Astrocyte of the cerebellum (primary cell): ENCODE measurements around the gene SMOC1.

ENCODE experiments used
- DNase-seq: peaks from one replicate; pipeline ENCODE4 v3.0.0-alpha.2; 2011; ENCODE audit warnings: low read depth
- H3K4me3 ChIP-seq: 2 replicates; pipeline ENCODE4 v1.5.1; 2011; ENCODE audit warnings: mild to moderate bottlenecking, low read depth, low read length, moderate library complexity
- in situ Hi-C: cut with HindIII; loops from 2 replicates; pipeline ENCODE4 v1.10.0; 2017; ENCODE audit warnings: low sequenced_read_pairs
- TF ChIP-seq, protein P1 (sequence below): IDR thresholded peaks from 2 replicates; pipeline ENCODE4 v1.5.1; 2012; ENCODE audit warnings: low read length, low read depth, moderate library complexity, mild to moderate bottlenecking; ENCODE audit errors: missing control alignments

Gene SMOC1

DNA sequence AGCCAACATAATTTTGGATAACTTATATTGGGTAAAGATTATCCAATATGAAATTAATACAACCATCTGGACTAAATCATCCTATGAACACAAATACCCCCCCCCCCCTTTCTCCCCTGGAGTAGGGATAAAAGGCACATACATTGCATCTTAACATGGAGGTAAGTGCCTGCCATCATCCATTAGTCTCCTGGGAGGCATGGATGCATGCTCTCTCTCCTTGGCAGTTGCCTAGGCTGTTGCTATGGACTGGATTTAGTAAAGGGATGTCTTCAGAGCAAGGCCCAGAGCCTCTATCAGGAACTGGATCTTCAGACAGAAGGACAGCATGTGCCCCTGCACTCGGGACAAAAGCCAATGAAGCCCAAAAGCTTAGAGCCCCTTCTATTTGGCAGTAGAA, 40.6 kb downstream of the SMOC1 start:
- in situ Hi-C loops: no loop called here
- TF ChIP-seq, protein P1, sequence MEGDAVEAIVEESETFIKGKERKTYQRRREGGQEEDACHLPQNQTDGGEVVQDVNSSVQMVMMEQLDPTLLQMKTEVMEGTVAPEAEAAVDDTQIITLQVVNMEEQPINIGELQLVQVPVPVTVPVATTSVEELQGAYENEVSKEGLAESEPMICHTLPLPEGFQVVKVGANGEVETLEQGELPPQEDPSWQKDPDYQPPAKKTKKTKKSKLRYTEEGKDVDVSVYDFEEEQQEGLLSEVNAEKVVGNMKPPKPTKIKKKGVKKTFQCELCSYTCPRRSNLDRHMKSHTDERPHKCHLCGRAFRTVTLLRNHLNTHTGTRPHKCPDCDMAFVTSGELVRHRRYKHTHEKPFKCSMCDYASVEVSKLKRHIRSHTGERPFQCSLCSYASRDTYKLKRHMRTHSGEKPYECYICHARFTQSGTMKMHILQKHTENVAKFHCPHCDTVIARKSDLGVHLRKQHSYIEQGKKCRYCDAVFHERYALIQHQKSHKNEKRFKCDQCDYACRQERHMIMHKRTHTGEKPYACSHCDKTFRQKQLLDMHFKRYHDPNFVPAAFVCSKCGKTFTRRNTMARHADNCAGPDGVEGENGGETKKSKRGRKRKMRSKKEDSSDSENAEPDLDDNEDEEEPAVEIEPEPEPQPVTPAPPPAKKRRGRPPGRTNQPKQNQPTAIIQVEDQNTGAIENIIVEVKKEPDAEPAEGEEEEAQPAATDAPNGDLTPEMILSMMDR: no peak
- no peak for DNase-seq
- H3K4me3 ChIP-seq: no peak overlapping the region

DNA sequence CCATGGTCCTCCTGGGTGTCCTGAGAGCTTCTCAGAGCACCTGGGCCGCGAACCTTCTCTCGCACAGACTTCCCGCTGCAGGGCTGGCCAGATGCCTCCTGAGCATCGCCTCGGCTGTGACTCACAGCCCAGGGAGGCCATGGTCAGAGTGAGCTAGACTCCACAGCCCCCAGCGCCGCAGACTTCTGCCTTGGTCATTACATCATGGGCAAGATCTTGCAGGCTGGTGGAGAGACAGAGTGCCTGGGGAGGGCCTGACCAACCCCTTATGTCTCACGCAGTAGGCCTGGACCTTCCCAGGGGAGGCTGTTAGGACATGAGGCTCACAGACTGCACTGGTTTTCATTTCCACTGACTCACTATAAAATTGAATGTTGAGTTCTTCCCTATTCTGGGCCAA, 41.8 kb downstream of the SMOC1 start:
- H3K4me3 ChIP-seq: no peak overlapping the region
- TF ChIP-seq, protein P1: no peak
- peak; percentile 78 for DNase-seq
- in situ Hi-C loops: no loop called here

DNA sequence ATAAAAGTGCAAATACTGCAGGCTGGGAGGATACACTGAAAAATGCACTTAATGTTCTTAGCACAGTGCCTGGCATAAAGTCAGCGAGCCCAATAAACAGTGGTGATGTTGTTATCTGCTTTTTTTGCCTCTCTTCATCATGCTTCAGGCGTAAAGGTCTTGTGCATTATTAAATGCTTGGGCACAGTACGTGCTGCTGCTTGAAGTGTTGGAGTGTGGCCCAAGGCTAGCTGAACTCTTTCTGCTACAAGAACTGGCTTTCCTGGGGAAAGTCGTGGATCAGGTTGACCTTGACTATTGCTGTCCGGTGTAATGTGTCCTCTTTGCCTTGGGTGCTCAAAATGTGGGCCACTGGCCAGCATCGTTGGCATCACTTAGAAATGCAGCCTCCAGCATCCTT, 43.0 kb downstream of the SMOC1 start:
- TF ChIP-seq, protein P1: no peak
- H3K4me3 ChIP-seq: no peak overlapping the region
- no peak for DNase-seq
- in situ Hi-C loops: no loop called here

DNA sequence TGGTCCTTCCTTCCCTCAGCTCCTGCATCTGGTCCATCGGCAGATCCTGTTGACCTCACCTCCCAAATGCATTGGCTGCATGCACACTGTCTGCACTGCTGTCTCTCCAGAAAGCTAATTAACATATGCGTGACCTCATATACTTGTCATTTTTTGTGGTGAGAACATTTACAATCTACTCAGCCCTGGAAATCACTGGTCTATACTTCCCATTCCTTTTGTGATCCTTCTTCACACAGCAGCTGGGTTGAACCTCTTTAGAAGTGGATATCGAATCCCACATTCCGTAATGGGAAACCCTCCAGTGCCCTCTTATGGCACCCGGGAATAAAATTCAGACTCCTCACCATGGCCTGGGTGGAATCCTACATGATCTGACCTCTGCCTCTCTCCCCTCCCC, 45.0 kb downstream of the SMOC1 start:
- in situ Hi-C loops: no loop called here
- peak; percentile 65 for DNase-seq
- TF ChIP-seq, protein P1: no peak
- H3K4me3 ChIP-seq: no peak overlapping the region

DNA sequence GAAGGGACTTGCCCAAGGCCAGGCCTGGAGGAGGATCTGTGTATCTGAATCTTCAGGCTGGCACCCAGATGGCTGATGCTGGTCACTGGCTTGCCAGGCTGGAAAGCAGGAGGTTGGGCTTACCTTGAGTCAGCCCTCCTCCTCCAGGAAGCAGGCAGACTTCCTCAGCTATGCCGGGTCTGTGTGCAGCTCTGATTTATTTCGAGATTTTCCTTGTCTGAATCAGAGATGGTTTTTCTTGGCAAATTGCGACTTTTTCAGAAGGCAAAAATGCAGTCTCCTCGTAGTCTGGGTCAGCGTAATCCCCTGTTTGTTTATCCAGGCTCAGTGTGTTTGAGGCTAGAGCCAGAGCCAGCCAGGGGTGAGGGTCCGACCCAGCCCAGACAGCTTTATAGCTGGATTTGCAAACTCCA, 48.9 kb downstream of the SMOC1 start:
- no peak overlapping the region for H3K4me3 ChIP-seq
- TF ChIP-seq, protein P1: no peak
- in situ Hi-C loops: no loop called here
- peak; percentile 51 for DNase-seq

DNA sequence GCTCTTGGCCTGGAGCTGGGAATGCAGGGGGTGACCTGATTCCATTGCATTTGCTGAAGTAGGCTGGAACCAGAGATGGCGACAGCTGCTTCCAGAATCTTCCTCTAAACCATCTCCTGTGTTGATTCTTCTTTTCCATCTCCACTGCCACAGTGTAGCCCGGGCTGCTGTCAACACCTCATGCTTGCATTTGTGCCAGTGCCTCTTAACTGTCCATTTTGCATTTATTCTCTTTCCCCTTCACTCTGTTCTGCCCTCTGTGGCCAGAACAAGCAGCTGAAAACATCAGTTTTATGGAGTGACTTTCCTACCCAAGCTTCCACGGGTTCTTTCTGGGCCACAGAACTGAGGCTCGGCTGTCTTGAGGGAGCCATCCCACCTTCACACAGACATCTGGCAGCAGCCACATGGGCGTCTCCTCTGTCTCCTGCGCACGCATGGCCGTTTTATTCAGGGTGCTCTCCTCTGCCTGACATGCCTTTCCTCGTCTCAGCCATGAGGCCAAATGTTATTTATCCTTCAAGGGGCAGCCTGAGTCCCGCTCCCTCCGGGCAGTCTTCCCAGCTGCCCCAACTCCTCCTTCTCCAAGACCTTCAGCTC, 51.7 kb downstream of the SMOC1 start:
- DNase-seq: no peak
- no peak overlapping the region for H3K4me3 ChIP-seq
- in situ Hi-C loops: no loop called here
- TF ChIP-seq, protein P1: no peak

DNA sequence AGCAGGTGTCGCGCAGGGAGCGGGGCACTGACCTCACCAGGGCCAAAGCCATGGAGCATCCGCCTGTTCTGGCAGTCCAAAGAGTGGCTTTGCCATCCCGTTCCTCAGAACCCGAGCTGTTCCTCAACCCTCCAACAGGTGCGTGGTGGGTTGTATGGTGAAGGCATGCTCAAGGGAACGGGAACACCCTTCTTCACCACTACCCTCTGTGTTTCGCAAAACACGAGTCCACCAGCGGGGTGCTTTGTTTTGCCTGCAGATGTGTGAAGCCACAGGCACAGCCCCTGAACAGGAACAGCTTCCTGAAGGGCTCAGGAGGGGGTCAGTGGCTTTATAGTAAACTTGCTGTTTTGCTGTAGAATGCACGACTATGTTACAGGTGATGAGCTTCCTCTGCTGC, 52.7 kb downstream of the SMOC1 start:
- in situ Hi-C loops: no loop called here
- TF ChIP-seq, protein P1: no peak
- H3K4me3 ChIP-seq: no peak overlapping the region
- DNase-seq: no peak
